Ascending aorta (tissue), 2 donors: ENCODE results near the gene CSNK2A1. TPM values are rescaled to one million over a fixed set of nuclear protein-coding genes. Genes with fewer than 3 reads are reported as not detected.

Source experiments
- DNase-seq, 2 donors: peaks; one replicate each; pipeline ENCODE4 v3.0.0-alpha.2; 2019; ENCODE audit warnings: low spot score in 2 of 2
- H3K27ac ChIP-seq, 2 donors: fragments of 200-600 bp; sonication (generic); one replicate each; pipeline ENCODE4 v1.5.1; 2016 to 2017; ENCODE audit warnings: mild to moderate bottlenecking in 1 of 2
- H3K27me3 ChIP-seq: fragments of 200-600 bp; sonication (generic); one replicate; pipeline ENCODE4 v1.5.1; 2017
- H3K36me3 ChIP-seq, 2 donors: fragments of 200-600 bp; sonication (generic); one replicate each; pipeline ENCODE4 v1.5.1; 2016
- H3K4me1 ChIP-seq, 2 donors: fragments of 200-600 bp; sonication (generic); one replicate each; pipeline ENCODE4 v1.5.1; 2016 to 2017; ENCODE audit warnings: mild to moderate bottlenecking in 1 of 2
- H3K4me3 ChIP-seq, 2 donors: fragments of 200-600 bp; sonication (generic); one replicate each; pipeline ENCODE4 v1.5.1; 2016 to 2017; ENCODE audit warnings: mild to moderate bottlenecking in 1 of 2
- H3K9me3 ChIP-seq, 2 donors: fragments of 200-600 bp; sonication (generic); one replicate each; pipeline ENCODE4 v1.5.1; 2016
- CTCF ChIP-seq, 3 experiments: fragments of 200-600 bp in 2 of 3; fragments of 450-650 bp in 1 of 3; sonication (generic) in 2 of 3; IDR thresholded peaks; one replicate each; pipeline ENCODE4 v1.5.1; 2016 to 2019; ENCODE audit warnings: antibody characterized with exemption in 3 of 3, mild to moderate bottlenecking in 1 of 3, moderate library complexity in 1 of 3
- intact Hi-C: fragments of 100-400 bp; cut with DNase I; formaldehyde crosslinking; loops from one replicate; pipeline ENCODE4 v1.15.1; 2023
- total RNA-seq: library from RNA; depleted of rRNA; stranded (reverse); fragments of >200 nt; gene quantifications from one replicate; pipeline ENCODE4 v1.1.0, GENCODE V29; 2016

The CSNK2A1 gene
- total RNA-seq, 1 donor from 2014 or later, result 74.1 TPM

DNA sequence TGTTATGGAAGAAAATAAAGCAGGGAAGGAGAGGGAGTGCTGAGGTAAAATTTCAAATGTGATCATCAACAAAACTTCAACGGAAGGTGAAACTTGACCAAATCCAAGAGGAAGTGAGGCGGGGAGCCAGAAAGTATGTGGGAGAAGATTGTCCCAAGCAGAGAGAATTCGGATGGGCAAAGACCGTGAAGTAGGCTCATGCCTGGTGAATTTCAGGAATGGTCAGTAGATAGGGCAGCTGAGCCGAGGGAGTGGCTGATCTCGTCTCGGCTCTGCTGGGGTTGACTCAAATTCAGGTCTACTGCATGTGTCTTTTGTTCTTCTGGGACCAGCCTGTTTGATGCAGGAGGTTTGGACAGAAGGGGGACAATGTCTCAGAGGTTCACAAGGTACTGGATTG is 7.0 kb upstream of the CSNK2A1 start:
- no peaks in the 10 kb centered on the region for H3K36me3 ChIP-seq

DNA sequence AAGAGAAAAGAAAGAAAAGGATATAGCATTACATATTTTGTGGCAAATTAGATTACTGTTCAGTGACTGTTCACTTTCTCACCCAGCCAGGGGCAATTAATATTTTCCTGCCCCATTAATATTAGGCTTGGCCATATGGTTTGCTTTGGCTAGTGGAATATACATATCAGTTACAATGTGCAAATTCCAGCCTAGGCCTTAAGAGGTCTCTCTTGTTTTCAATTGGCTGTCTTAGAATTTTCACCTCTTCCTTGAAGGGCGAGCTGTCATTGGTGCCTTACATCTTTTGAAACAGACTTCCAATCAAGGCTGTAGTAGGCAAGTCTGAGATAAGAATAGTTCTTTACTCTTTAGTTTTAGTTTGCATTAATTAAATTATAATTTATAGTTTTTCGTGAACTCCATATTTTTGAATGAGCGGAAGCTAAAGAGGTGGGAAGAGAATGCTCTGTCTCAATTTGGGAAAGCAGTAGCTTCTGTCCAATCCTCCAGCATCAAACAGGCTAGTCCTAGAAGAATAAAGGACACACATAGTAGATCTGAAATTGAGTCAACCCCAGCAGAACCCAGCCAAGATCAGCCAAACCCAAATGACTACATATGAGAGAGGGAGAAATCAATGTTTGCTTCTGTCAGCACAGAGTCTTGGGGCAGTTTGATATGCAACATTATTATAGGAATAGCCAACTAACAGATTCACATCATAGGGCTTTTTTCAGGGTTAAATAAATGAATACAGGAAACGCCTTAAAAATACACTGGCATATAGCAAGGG is 6.3 kb upstream of the CSNK2A1 start:
- no peak for DNase-seq
- Histone ChIP-seq H3K27ac (no peak overlapping the region), H3K4me1 (no peaks in the 10 kb centered on the region), H3K36me3 (no peaks in the 10 kb centered on the region), H3K4me3 (no peak overlapping the region), H3K9me3 (no peaks in the 10 kb centered on the region), H3K27me3 (no peaks in the 10 kb centered on the region)
- intact Hi-C loops, result loop anchor here (10.0 kb wide), 2 partner anchors 775 to 1555 kb away; partner anchors contain the start of genes SDCBP2 and STK35
- no peak for TF ChIP-seq CTCF (IDR thresholded peaks at IDR 0.05)

More for the DNA sequence above, 7.0 kb upstream of the CSNK2A1 start:
- no peak for TF ChIP-seq CTCF (IDR thresholded peaks at IDR 0.05)
- no peak for DNase-seq
- intact Hi-C loops, result no loop called here
- H3K4me3 ChIP-seq, result no peak overlapping the region
- H3K9me3 ChIP-seq, result no peaks in the 10 kb centered on the region
- H3K27me3 ChIP-seq, result no peaks in the 10 kb centered on the region
- H3K27ac ChIP-seq, result no peak overlapping the region
- no peaks in the 10 kb centered on the region for H3K4me1 ChIP-seq

DNA sequence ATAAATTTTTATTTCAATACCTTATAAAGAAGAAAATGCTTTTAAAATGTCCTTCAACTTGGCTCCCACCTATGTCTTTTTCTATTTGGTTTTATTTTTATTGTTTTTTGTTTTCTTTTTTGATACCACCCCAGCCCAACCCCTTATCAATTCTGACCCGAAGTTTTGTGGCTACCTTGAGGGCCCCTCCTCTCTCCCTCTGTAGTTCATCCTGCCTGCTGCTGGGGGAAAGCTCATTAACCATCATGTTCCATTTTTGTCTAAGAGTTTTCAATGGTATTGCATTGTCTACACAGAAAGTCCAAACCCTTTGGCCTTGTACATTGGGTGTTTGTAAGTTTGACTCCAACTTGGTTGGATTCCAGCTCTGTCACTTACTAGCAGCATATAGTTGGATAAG is 5.3 kb upstream of the CSNK2A1 start:
- intact Hi-C loops, result loop anchor here (10.0 kb wide), 2 partner anchors 776 to 1556 kb away; partner anchors contain the start of genes SDCBP2 and STK35
- Histone ChIP-seq H3K27me3 (no peaks in the 10 kb centered on the region), H3K9me3 (no peaks in the 10 kb centered on the region), H3K36me3 (no peaks in the 10 kb centered on the region), H3K4me1 (peaks cover 0 to 3% of the 10 kb centered on the region in 2 donors), H3K4me3 (no peak overlapping the region), H3K27ac (no peak overlapping the region)
- no peak for TF ChIP-seq CTCF (IDR thresholded peaks at IDR 0.05)
- DNase-seq, result no peak

DNA sequence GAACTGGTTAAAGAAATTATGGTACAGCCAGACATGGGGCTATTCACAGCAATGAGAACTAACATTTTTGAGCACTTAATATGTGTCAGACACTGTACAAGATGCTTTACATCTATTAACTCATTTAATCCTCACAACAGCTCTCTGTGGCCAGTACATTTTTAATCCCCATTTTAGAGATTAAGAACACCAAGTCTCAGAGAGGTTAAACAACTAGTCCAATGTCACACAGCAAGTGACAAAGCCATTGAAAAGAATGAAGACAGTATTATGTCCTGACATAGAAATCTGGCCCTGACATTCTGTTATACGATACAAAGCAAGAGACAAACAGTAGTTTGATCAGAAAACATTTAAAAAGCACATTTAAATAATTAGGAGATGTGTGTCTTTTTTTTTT is 3.8 kb upstream of the CSNK2A1 start:
- H3K9me3 ChIP-seq, result no peaks in the 10 kb centered on the region
- no peak overlapping the region for H3K27ac ChIP-seq
- no peaks in the 10 kb centered on the region for H3K27me3 ChIP-seq
- no peak overlapping the region for H3K4me3 ChIP-seq
- peaks cover 3 to 6% of the 10 kb centered on the region in 2 donors for H3K4me1 ChIP-seq
- TF ChIP-seq CTCF (IDR thresholded peaks at IDR 0.05), result no peak
- DNase-seq, result no peak
- no peaks in the 10 kb centered on the region for H3K36me3 ChIP-seq
- intact Hi-C loops, result loop anchor here (10.0 kb wide), 2 partner anchors 777 to 1557 kb away; partner anchors contain the start of genes SDCBP2 and STK35

DNA sequence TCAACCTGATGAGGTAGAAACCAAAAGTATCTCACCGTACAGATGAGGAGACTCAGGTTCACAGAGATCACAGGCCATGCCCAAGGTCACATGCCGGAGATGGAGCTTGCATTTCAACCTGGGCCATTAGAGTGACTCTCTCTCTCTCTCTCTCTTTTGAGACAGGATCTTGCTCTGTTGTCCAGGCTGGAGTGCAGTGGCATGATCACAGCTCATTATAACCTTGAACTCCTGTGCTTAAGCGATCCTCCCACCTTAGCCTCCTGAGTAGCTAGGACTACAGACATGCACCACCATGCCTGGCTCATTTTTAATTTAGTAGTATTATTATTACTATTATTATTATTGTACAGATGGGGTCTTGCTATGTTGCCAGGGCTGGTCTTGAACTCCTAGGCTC is 2.8 kb upstream of the CSNK2A1 start:
- no peak overlapping the region for H3K4me3 ChIP-seq
- peaks cover 5 to 12% of the 10 kb centered on the region in 2 donors for H3K4me1 ChIP-seq
- H3K27me3 ChIP-seq, result no peaks in the 10 kb centered on the region
- DNase-seq, result no peak
- no peaks in the 10 kb centered on the region for H3K36me3 ChIP-seq
- no peak overlapping the region for H3K27ac ChIP-seq
- no peak for TF ChIP-seq CTCF (IDR thresholded peaks at IDR 0.05)
- no peaks in the 10 kb centered on the region for H3K9me3 ChIP-seq
- intact Hi-C loops, result loop anchor here (10.0 kb wide), 2 partner anchors 778 to 1558 kb away; partner anchors contain the start of genes SDCBP2 and STK35
